ENCODE data around the gene CCIN.

GRCh38 chr9:36120705-36121104, 48.5 kb upstream of the CCIN start:
- no peak for TF ChIP-seq CTCF (IDR thresholded peaks at IDR 0.05)
- no peak for TF ChIP-seq POLR2A (IDR thresholded peaks at IDR 0.05)

Data from suprapubic skin (tissue), 3 donors.